Measurements from ENCODE around the gene APLNR. TPM values are rescaled to one million over a fixed set of nuclear protein-coding genes. Genes with fewer than 3 reads are reported as not detected.
A peak's percentile ranks its signal among the peaks of the same experiment; 100 is the strongest.

The APLNR gene
- total and polyA plus RNA-seq, 2 of the 8 experiments (the other 6 are each of a cell fraction or from before 2014, with no cell fraction given), result 0.80 TPM; not detected in 1

- H2BK120ac ChIP-seq (replicated peaks; ENCODE audit: low read depth, low read length), result no peak overlapping the region
- H4K20me1 ChIP-seq (replicated peaks in 1 of 2; ENCODE audit: control insufficient read depth in 1 of 2, insufficient read depth in 2 of 2, low read length in 2 of 2), result no peaks in the 10 kb centered on the region
- peak overlapping the region in 1 of 2 experiments; percentile 19; a peak in 2 of 4 replicates for H3K4me2 ChIP-seq (ENCODE audit: insufficient read depth in 1 of 2, low read depth in 2 of 2, low read length in 2 of 2)
- no peak overlapping the region for H2AK5ac ChIP-seq (ENCODE audit: low read depth, low read length)
- DNase-seq (ENCODE audit: low read depth in 1 of 2, low spot score in 2 of 2) (no peak), FAIRE-seq (no peak)
- no peak overlapping the region for H3K14ac ChIP-seq (ENCODE audit: insufficient read length)
- H3K23me2 ChIP-seq (ENCODE audit: low read depth, low read length), result no peaks in the 10 kb centered on the region; the same call in 1 of the 2 replicates
- H3K79me2 ChIP-seq (ENCODE audit: control insufficient read depth in 1 of 2, insufficient read depth in 2 of 2, low read length in 2 of 2), result no peaks in the 10 kb centered on the region
- H3K4me1 ChIP-seq (replicated peaks in 1 of 4; ENCODE audit: control insufficient read depth in 3 of 4, insufficient read depth in 4 of 4, low read length in 3 of 4), result peaks cover 2 to 10% (median 5%) of the 10 kb centered on the region in 4 experiments; a peak in 6 of 7 replicates
- POLR2A ChIA-PET (ENCODE audit: partially characterized antibody), result interaction anchor here (0.9 to 2.7 kb wide), 9 partner anchors 13 to 48 kb away, joined by 3 to 12 read pairs (median 4); partner anchors contain the start of gene TNKS1BP1
- CTCF ChIA-PET (ENCODE audit: partially characterized antibody), result interaction anchor here (0.5 to 3.3 kb wide), 19 partner anchors 10 to 250 kb away, joined by 3 to 33 read pairs (median 3); no protein-coding TSS in a partner anchor
- WGBS, 2 experiments (ENCODE audit: extremely low coverage in 1 of 2, insufficient coverage in 1 of 2, insufficient read length in 1 of 2, insufficient replicate concordance in 2 of 2, low coverage in 1 of 2, low lambda C conversion rate in 2 of 2, missing lambda C conversion rate in 1 of 2), result 86% methylated on average over 6 of the region's 6 CpGs; no CpG with 5 or more reads in 1 of the 2 experiments
- no peak overlapping the region for H3K9ac ChIP-seq (replicated peaks in 1 of 4; ENCODE audit: extremely low read depth in 1 of 4, low read depth in 3 of 4, low read length in 3 of 4)
- H2AFZ ChIP-seq (ENCODE audit: low read length), result 0 out of 2 replicates have a peak overlapping the region, but pooled peaks have one; percentile 93
- no peak overlapping the region for H2BK12ac ChIP-seq (ENCODE audit: low read depth, low read length)
- H3K27ac ChIP-seq (ENCODE audit: low read depth, low read length), result no peak overlapping the region
- H3K56ac ChIP-seq (replicated peaks; ENCODE audit: insufficient read length, low read depth, low read length), result no peak overlapping the region
- H2BK20ac ChIP-seq (ENCODE audit: low read length), result no peak overlapping the region
- H3K4ac ChIP-seq (replicated peaks; ENCODE audit: insufficient read length, low read depth, low read length), result no peak overlapping the region
- no peak overlapping the region for H3K18ac ChIP-seq (ENCODE audit: extremely low read depth, low read length)
- H3K23ac ChIP-seq (ENCODE audit: insufficient read length), result no peak overlapping the region
- TF ChIP-seq TAF7 (optimal IDR thresholded peaks at IDR 0.05; ENCODE audit: borderline replicate concordance, low read depth, low read length), result no peak
- TF ChIP-seq BRCA1 (IDR thresholded peaks at IDR 0.05; ENCODE audit: low read depth, low read length), result no peak
- TF ChIP-seq SIN3A (conservative IDR thresholded peaks at IDR 0.05 in 1 of 2, IDR thresholded peaks at IDR 0.05 in 1 of 2; ENCODE audit: low read depth in 1 of 2, low read length in 2 of 2), result no peak
- no peak for TF ChIP-seq KDM5A (IDR thresholded peaks at IDR 0.05; ENCODE audit: low read length)
- TF ChIP-seq CEBPB (IDR thresholded peaks at IDR 0.05; ENCODE audit: low read depth, low read length), result peak; percentile 80; the same call in 1 of the 2 replicates
- no peak for TF ChIP-seq JUN (IDR thresholded peaks at IDR 0.05; ENCODE audit: low read depth, low read length)
- no peak for TF ChIP-seq NANOG (IDR thresholded peaks at IDR 0.05; ENCODE audit: insufficient read depth, low read depth, low read length, poor library complexity, severe bottlenecking)
- TF ChIP-seq EP300 (IDR thresholded peaks at IDR 0.05; ENCODE audit: borderline replicate concordance in 1 of 2, low read depth in 2 of 2, low read length in 2 of 2), result no peak
- H3K27me3 ChIP-seq (replicated peaks in 1 of 4; ENCODE audit: control insufficient read depth in 3 of 4, extremely low read depth in 1 of 4, insufficient read depth in 3 of 4, low read length in 3 of 4), result peaks cover 0 to 2% (median 0%) of the 10 kb centered on the region in 4 experiments; a peak in 3 of 7 replicates
- no peaks in the 10 kb centered on the region for H3K79me1 ChIP-seq (ENCODE audit: low read depth, low read length)
- H4K5ac ChIP-seq (ENCODE audit: insufficient read length, low read depth, low read length), result no peak overlapping the region
- no peak overlapping the region for H2BK5ac ChIP-seq (ENCODE audit: low read depth, low read length)
- H3K4me3 ChIP-seq (ENCODE audit: extremely low read depth in 1 of 4, insufficient read depth in 2 of 4, low read depth in 3 of 4, low read length in 4 of 4), result no peak overlapping the region
- H3K9me3 ChIP-seq (ENCODE audit: insufficient read depth in 2 of 2, low read depth in 1 of 2, low read length in 1 of 2), result peaks cover 0 to 10% of the 10 kb centered on the region in 2 experiments; a peak in 3 of 4 replicates
- no peak overlapping the region for H4K8ac ChIP-seq (ENCODE audit: extremely low read depth, insufficient read depth, low read length)
- H4K91ac ChIP-seq (replicated peaks; ENCODE audit: insufficient read length, low read length), result no peak overlapping the region
- 0 out of 2 replicates have a peak overlapping the region, but pooled peaks have one; percentile 97 for H2BK15ac ChIP-seq (ENCODE audit: low read length)
- H3K36me3 ChIP-seq (ENCODE audit: control insufficient read depth in 2 of 4, insufficient read depth in 4 of 4, low read length in 3 of 4), result no peaks in the 10 kb centered on the region
Measured at GRCh38 chr11:57276971-57277675, 40.1 kb upstream of the APLNR start.
